ENCODE results near the gene TOM1L2. TPM values are rescaled to one million over a fixed set of nuclear protein-coding genes. Genes with fewer than 3 reads are reported as not detected.
A peak's percentile ranks its signal among the peaks of the same experiment; 100 is the strongest.

TOM1L2 gene
- total RNA-seq, 1 experiment from 2014 or later, result 34.2 TPM

GRCh38 chr17:17954079-17954478 lies 18.1 kb downstream of the TOM1L2 start:
- intact Hi-C loops (cut with micrococcal nuclease), result no loop called here
- Mint-ChIP-seq H3K4me3 (ENCODE audit: unreplicated experiment) (no peak overlapping the region), H3K4me1 (ENCODE audit: insufficient read depth, unreplicated experiment) (peaks cover 18% of the 10 kb centered on the region), H3K9me3 (ENCODE audit: unreplicated experiment) (no peaks in the 10 kb centered on the region), H3K27me3 (ENCODE audit: insufficient read depth, unreplicated experiment) (no peaks in the 10 kb centered on the region), H3K27ac (ENCODE audit: low read depth, unreplicated experiment) (no peak overlapping the region), H3K36me3 (ENCODE audit: insufficient read depth, unreplicated experiment) (no peaks in the 10 kb centered on the region)
- ChIA-PET POLR2A (no interaction called here), CTCF (no interaction called here)
- no peak for DNase-seq (ENCODE audit: unreplicated experiment)
- BruUV-seq (replicated peaks), result no TSS peak
- TF ChIP-seq CTCF (IDR thresholded peaks at IDR 0.05; ENCODE audit: unreplicated experiment), result no peak

GRCh38 chr17:17952691-17953090 lies 19.5 kb downstream of the TOM1L2 start:
- H3K4me3 Mint-ChIP-seq (ENCODE audit: unreplicated experiment), result no peak overlapping the region
- H3K27me3 Mint-ChIP-seq (ENCODE audit: insufficient read depth, unreplicated experiment), result no peaks in the 10 kb centered on the region
- peaks cover 6% of the 10 kb centered on the region for H3K4me1 Mint-ChIP-seq (ENCODE audit: insufficient read depth, unreplicated experiment)
- CTCF ChIA-PET, result no interaction called here
- POLR2A ChIA-PET, result interaction anchor here (0.7 kb wide), 1 partner anchor 23 kb away, joined by 3 read pairs; no protein-coding TSS in a partner anchor
- no TSS peak for BruUV-seq (replicated peaks)
- no peak for TF ChIP-seq CTCF (IDR thresholded peaks at IDR 0.05; ENCODE audit: unreplicated experiment)
- H3K27ac Mint-ChIP-seq (ENCODE audit: low read depth, unreplicated experiment), result no peak overlapping the region
- intact Hi-C loops (cut with micrococcal nuclease), result no loop called here
- H3K36me3 Mint-ChIP-seq (ENCODE audit: insufficient read depth, unreplicated experiment), result no peaks in the 10 kb centered on the region
- no peaks in the 10 kb centered on the region for H3K9me3 Mint-ChIP-seq (ENCODE audit: unreplicated experiment)
- DNase-seq (ENCODE audit: unreplicated experiment), result no peak

GRCh38 chr17:17951524-17951923 lies 20.7 kb downstream of the TOM1L2 start:
- peak overlapping the region; percentile 49 for H3K27ac Mint-ChIP-seq (ENCODE audit: low read depth, unreplicated experiment)
- POLR2A ChIA-PET, result interaction anchor here (0.7 kb wide), 1 partner anchor 37 kb away, joined by 4 read pairs; no protein-coding TSS in a partner anchor
- DNase-seq (ENCODE audit: unreplicated experiment), result no peak

GRCh38 chr17:17950806-17951205 lies 21.4 kb downstream of the TOM1L2 start:
- intact Hi-C loops (cut with micrococcal nuclease), result no loop called here
- BruUV-seq (replicated peaks), result no TSS peak

More at GRCh38 chr17:17951524-17951923, 20.7 kb downstream of the TOM1L2 start:
- no peak for TF ChIP-seq CTCF (IDR thresholded peaks at IDR 0.05; ENCODE audit: unreplicated experiment)
- CTCF ChIA-PET, result no interaction called here
- Mint-ChIP-seq H3K4me3 (ENCODE audit: unreplicated experiment) (no peak overlapping the region), H3K36me3 (ENCODE audit: insufficient read depth, unreplicated experiment) (no peaks in the 10 kb centered on the region), H3K4me1 (ENCODE audit: insufficient read depth, unreplicated experiment) (no peaks in the 10 kb centered on the region), H3K9me3 (ENCODE audit: unreplicated experiment) (no peaks in the 10 kb centered on the region), H3K27me3 (ENCODE audit: insufficient read depth, unreplicated experiment) (no peaks in the 10 kb centered on the region)
- intact Hi-C loops (cut with micrococcal nuclease), result no loop called here
- BruUV-seq (replicated peaks), result no TSS peak

More at GRCh38 chr17:17950806-17951205, 21.4 kb downstream of the TOM1L2 start:
- ChIA-PET POLR2A (no interaction called here), CTCF (no interaction called here)
- no peaks in the 10 kb centered on the region for H3K36me3 Mint-ChIP-seq (ENCODE audit: insufficient read depth, unreplicated experiment)
- no peaks in the 10 kb centered on the region for H3K27me3 Mint-ChIP-seq (ENCODE audit: insufficient read depth, unreplicated experiment)
- H3K9me3 Mint-ChIP-seq (ENCODE audit: unreplicated experiment), result no peaks in the 10 kb centered on the region
- H3K4me1 Mint-ChIP-seq (ENCODE audit: insufficient read depth, unreplicated experiment), result no peaks in the 10 kb centered on the region
- peak overlapping the region; percentile 49 for H3K27ac Mint-ChIP-seq (ENCODE audit: low read depth, unreplicated experiment)
- no peak overlapping the region for H3K4me3 Mint-ChIP-seq (ENCODE audit: unreplicated experiment)
- DNase-seq (ENCODE audit: unreplicated experiment), result no peak
- TF ChIP-seq CTCF (IDR thresholded peaks at IDR 0.05; ENCODE audit: unreplicated experiment), result peak; percentile 20

Measured in MCF 10A (cell line).